ENCODE measurements around the gene LRRK1. TPM values are rescaled to one million over a fixed set of nuclear protein-coding genes. Genes with fewer than 3 reads are reported as not detected.

LRRK1 gene
- total and polyA plus RNA-seq, 8 donors = 4.3 to 19.4 (median 11.1) TPM

DNA sequence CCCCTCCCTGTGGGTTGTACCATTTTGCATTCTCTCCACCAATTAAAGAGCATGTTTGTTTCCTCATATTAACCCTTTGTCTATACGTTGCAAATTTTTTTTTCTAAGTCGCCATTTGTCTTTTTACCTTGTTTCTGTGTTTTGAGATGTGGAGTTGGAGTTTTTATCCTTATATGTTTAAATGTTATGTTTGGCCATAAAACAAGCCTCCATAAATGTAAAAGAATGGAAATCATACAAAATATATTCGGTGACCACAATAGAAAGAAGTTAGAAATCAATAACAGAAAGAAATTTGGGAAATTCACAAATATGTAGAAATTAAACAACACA lies 29.2 kb downstream of the LRRK1 start:
- TF ChIP-seq, protein P1, sequence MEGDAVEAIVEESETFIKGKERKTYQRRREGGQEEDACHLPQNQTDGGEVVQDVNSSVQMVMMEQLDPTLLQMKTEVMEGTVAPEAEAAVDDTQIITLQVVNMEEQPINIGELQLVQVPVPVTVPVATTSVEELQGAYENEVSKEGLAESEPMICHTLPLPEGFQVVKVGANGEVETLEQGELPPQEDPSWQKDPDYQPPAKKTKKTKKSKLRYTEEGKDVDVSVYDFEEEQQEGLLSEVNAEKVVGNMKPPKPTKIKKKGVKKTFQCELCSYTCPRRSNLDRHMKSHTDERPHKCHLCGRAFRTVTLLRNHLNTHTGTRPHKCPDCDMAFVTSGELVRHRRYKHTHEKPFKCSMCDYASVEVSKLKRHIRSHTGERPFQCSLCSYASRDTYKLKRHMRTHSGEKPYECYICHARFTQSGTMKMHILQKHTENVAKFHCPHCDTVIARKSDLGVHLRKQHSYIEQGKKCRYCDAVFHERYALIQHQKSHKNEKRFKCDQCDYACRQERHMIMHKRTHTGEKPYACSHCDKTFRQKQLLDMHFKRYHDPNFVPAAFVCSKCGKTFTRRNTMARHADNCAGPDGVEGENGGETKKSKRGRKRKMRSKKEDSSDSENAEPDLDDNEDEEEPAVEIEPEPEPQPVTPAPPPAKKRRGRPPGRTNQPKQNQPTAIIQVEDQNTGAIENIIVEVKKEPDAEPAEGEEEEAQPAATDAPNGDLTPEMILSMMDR (IDR thresholded peaks at IDR 0.05) = no peak
- no peaks in the 10 kb centered on the region for H3K27me3 ChIP-seq
- DNase-seq (no peak), ATAC-seq (no peak), FAIRE-seq (no peak)
- intact Hi-C loops (cut with DNase I) = no loop called here
- H3K4me1 ChIP-seq = no peaks in the 10 kb centered on the region
- no peak overlapping the region for H3K27ac ChIP-seq
- H3K4me3 ChIP-seq = no peak overlapping the region
- peaks cover 0 to 2% (median 0%) of the 10 kb centered on the region in 3 donors for H3K36me3 ChIP-seq
- WGBS, 2 donors = 93 to 97% methylated on average over 3 of the region's 3 CpGs
- H3K9me3 ChIP-seq = no peaks in the 10 kb centered on the region

DNA sequence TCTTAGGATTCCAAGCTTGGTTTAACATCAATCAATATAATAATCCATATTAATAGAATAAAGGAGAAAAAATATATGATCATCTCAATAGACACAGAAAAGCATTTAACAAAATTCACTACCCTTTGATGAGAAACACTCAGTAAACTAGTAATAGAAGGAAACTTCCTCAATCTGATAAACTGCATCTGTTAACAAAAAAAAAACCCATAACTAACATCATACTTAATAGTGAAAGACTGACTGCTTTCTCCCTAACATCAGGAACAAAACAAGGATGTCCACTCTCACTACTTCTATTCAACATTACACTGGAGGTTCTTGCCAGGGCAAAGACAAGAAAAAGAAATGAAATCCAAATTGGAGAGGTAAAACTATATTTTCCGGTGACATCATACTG lies 30.5 kb downstream of the LRRK1 start:
- Histone ChIP-seq H3K4me3 (no peak overlapping the region), H3K9me3 (no peaks in the 10 kb centered on the region), H3K27ac (no peak overlapping the region), H3K27me3 (no peaks in the 10 kb centered on the region), H3K4me1 (no peaks in the 10 kb centered on the region), H3K36me3 (peaks cover 0 to 2% (median 0%) of the 10 kb centered on the region in 3 donors)
- TF ChIP-seq, protein P1 (IDR thresholded peaks at IDR 0.05) = no peak
- ATAC-seq = no peak
- 91 to 98% methylated on average over 1 of the region's 1 CpG for WGBS, 2 donors
- no peak for FAIRE-seq
- intact Hi-C loops (cut with DNase I) = no loop called here
- no peak for DNase-seq

DNA sequence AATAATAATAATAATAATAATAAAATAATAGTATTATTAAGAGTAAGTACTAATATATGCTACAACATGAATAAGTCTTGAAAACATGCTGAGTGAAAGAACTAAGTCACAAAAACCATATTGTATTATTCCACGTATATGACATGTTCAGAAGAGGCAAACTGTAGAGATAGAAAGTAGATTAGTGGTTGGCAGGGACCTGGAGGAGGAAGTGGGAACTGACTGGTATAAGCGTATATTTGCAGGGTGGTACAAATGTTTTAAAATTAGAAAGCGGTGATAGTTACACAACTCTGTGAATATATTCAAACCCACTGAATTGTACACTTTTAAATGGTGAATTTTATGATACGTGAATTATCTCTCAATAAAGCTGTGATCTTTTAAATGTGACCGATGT lies 32.8 kb downstream of the LRRK1 start:
- ATAC-seq = no peak
- WGBS, 2 donors = 91 to 93% methylated on average over 5 of the region's 5 CpGs
- intact Hi-C loops (cut with DNase I) = no loop called here
- no peak for DNase-seq
- H3K36me3 ChIP-seq = peaks cover 0 to 2% (median 0%) of the 10 kb centered on the region in 3 donors
- TF ChIP-seq, protein P1 (IDR thresholded peaks at IDR 0.05) = no peak
- no peak overlapping the region for H3K27ac ChIP-seq
- H3K4me3 ChIP-seq = no peak overlapping the region
- no peaks in the 10 kb centered on the region for H3K9me3 ChIP-seq
- no peak for FAIRE-seq
- no peaks in the 10 kb centered on the region for H3K4me1 ChIP-seq
- no peaks in the 10 kb centered on the region for H3K27me3 ChIP-seq

DNA sequence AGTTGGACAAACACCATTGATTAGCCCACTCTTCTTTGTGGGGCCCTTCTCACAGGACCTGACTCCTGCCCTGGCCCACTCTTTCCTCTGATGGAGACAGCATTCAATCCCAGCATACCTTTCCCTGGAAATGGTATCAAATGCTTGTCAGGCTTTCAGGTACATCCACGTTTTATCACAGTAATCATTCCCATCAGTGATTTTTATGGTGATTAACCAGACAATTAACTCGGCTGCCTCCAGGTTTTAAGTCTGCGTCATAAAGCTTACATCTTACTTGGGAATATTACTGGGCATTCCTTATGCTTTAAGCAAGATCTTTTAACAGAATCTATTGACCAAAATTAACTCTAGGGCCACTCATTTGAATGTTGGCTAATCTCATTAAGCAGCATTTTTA lies 33.4 kb downstream of the LRRK1 start:
- FAIRE-seq = no peak
- H3K27ac ChIP-seq = no peak overlapping the region
- 75 to 77% methylated on average over 3 of the region's 3 CpGs for WGBS, 2 donors
- TF ChIP-seq, protein P1 (IDR thresholded peaks at IDR 0.05) = no peak
- no peak for ATAC-seq
- no peak overlapping the region for H3K4me3 ChIP-seq
- intact Hi-C loops (cut with DNase I) = no loop called here
- H3K36me3 ChIP-seq = peaks cover 0 to 2% (median 0%) of the 10 kb centered on the region in 3 donors
- no peaks in the 10 kb centered on the region for H3K27me3 ChIP-seq
- no peaks in the 10 kb centered on the region for H3K4me1 ChIP-seq
- DNase-seq = no peak
- H3K9me3 ChIP-seq = no peaks in the 10 kb centered on the region

DNA sequence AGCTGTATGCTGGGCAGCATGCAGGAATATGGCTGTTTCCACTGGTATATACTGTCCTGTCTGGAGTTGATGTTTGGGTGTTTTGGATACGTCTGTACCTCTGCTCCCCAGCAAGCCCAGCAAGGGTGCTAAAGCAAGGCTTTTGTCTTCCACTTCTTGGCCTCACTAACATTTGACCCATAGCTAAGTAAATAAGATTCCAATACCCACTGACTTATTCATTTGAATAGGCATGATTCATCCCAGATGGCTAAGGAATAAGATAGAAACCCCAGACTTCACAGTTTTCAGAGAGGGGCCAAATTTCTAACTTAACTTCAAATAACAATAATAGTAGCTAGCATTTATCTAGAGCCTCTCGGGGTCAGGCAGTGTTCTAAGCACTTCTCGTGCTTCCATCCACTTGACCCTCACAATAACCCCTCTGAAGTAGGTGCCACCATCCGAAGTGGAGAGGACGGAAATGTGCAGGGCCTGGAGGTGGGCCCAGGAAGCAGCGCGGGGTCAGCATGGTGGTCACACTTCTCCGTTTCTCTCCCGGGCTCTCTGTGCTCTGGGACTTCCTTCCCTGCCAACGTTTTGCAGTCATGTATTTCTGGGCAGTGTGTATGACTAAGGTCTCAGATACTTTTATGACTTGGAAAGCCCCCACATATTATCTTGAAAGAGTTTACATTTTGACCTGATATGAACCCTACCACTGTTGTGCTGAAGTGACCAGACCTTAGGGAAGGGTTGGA lies 39.3 kb downstream of the LRRK1 start:
- DNase-seq = no peak
- TF ChIP-seq, protein P1 (IDR thresholded peaks at IDR 0.05) = no peak
- FAIRE-seq = no peak
- ATAC-seq = peak in 2 of 4 donors; percentile 12 to 28
- Histone ChIP-seq H3K9me3 (no peaks in the 10 kb centered on the region), H3K27ac (no peak overlapping the region), H3K36me3 (no peaks in the 10 kb centered on the region), H3K4me1 (no peaks in the 10 kb centered on the region), H3K27me3 (no peaks in the 10 kb centered on the region), H3K4me3 (no peak overlapping the region)
- intact Hi-C loops (cut with DNase I) = no loop called here
- 74 to 82% methylated on average over 10 of the region's 10 CpGs for WGBS, 2 donors
